H9 (cell line): ENCODE results near the gene TMEM201. TPM values are rescaled to one million over a fixed set of nuclear protein-coding genes. Genes with fewer than 3 reads are reported as not detected.

Experiments used
- DNase-seq: peaks from one replicate; pipeline ENCODE4 v3.0.0-alpha.2; 2017
- H2AFZ ChIP-seq: one replicate; pipeline ENCODE4 v1.6.1; 2013; ENCODE audit warnings: mild to moderate bottlenecking, low read length, control low read depth, moderate library complexity
- H2AK5ac ChIP-seq: 2 replicates; pipeline ENCODE4 v1.6.1; 2013; ENCODE audit warnings: low read length, control low read depth, mixed read lengths; ENCODE audit not compliant: insufficient read length
- H2BK120ac ChIP-seq: one replicate; pipeline ENCODE4 v1.6.1; 2013; ENCODE audit warnings: low read depth, mild to moderate bottlenecking, low read length, control low read depth, inconsistent platforms; ENCODE audit not compliant: poor library complexity, severe bottlenecking
- H2BK12ac ChIP-seq: 2 replicates; pipeline ENCODE4 v1.6.1; 2013; ENCODE audit warnings: low read length, control low read depth, mixed read lengths, low read depth; ENCODE audit not compliant: insufficient read length
- H2BK15ac ChIP-seq: 2 replicates; pipeline ENCODE4 v1.6.1; 2013; ENCODE audit warnings: low read depth, low read length, control low read depth
- H2BK20ac ChIP-seq: one replicate; pipeline ENCODE4 v1.6.1; 2013; ENCODE audit warnings: low read depth, mild to moderate bottlenecking, low read length, control low read depth, inconsistent platforms; ENCODE audit not compliant: poor library complexity, severe bottlenecking
- H2BK5ac ChIP-seq: 2 replicates; pipeline ENCODE4 v1.6.1; 2013; ENCODE audit warnings: low read length, control low read depth, mixed read lengths; ENCODE audit not compliant: insufficient read length
- H3K14ac ChIP-seq: 2 replicates; pipeline ENCODE4 v1.6.1; 2013; ENCODE audit warnings: low read length, control low read depth; ENCODE audit not compliant: insufficient read depth
- H3K18ac ChIP-seq: 2 replicates; pipeline ENCODE4 v1.6.1; 2013; ENCODE audit warnings: low read depth, mild to moderate bottlenecking, mixed read lengths, low read length, control low read depth; ENCODE audit not compliant: insufficient read length
- H3K23ac ChIP-seq: 2 replicates; pipeline ENCODE4 v1.6.1; 2013; ENCODE audit warnings: low read length, control low read depth, mixed read lengths, low read depth; ENCODE audit not compliant: insufficient read length
- H3K23me2 ChIP-seq: 2 replicates; pipeline ENCODE4 v1.6.1; 2013; ENCODE audit warnings: low read depth, mild to moderate bottlenecking, mixed read lengths, low read length, control low read depth; ENCODE audit not compliant: insufficient read length, poor library complexity, severe bottlenecking
- H3K27ac ChIP-seq: 2 replicates; pipeline ENCODE4 v1.5.1; 2013; ENCODE audit warnings: low read length, control low read depth, mixed read lengths, low read depth; ENCODE audit not compliant: insufficient read length
- H3K27me3 ChIP-seq: 2 replicates; pipeline ENCODE4 v1.6.1; 2013; ENCODE audit warnings: low read length, control low read depth, inconsistent platforms; ENCODE audit not compliant: insufficient read depth
- H3K4ac ChIP-seq: 2 replicates; pipeline ENCODE4 v1.6.1; 2013; ENCODE audit warnings: low read depth, mild to moderate bottlenecking, control low read depth, inconsistent platforms, low read length, moderate library complexity
- H3K4me1 ChIP-seq: 2 replicates; pipeline ENCODE4 v1.6.1; 2013; ENCODE audit warnings: low read length, control low read depth, inconsistent platforms; ENCODE audit not compliant: insufficient read depth
- H3K4me2 ChIP-seq: 2 replicates; pipeline ENCODE4 v1.6.1; 2013; ENCODE audit warnings: low read length, control low read depth, mixed read lengths; ENCODE audit not compliant: insufficient read length, insufficient read depth
- H3K56ac ChIP-seq: 2 replicates; pipeline ENCODE4 v1.6.1; 2013; ENCODE audit warnings: low read depth, mild to moderate bottlenecking, mixed read lengths, low read length, control low read depth; ENCODE audit not compliant: insufficient read length
- H3K79me1 ChIP-seq: 2 replicates; pipeline ENCODE4 v1.6.1; 2013; ENCODE audit warnings: low read depth, mild to moderate bottlenecking, moderate library complexity, low read length, control low read depth, inconsistent platforms; ENCODE audit not compliant: insufficient read depth, poor library complexity, severe bottlenecking
- H3K79me2 ChIP-seq: 2 replicates; pipeline ENCODE4 v1.6.1; 2013; ENCODE audit warnings: low read length, control low read depth, inconsistent platforms; ENCODE audit not compliant: insufficient read depth
- H3K9ac ChIP-seq: 2 replicates; pipeline ENCODE4 v1.6.1; 2013; ENCODE audit warnings: low read length, control low read depth, mixed read lengths; ENCODE audit not compliant: insufficient read length; ENCODE audit errors: extremely low read depth
- H3K9me3 ChIP-seq: one replicate; pipeline ENCODE4 v1.6.1; 2013; ENCODE audit warnings: low read depth, low read length, inconsistent platforms; ENCODE audit not compliant: control insufficient read depth
- H3T11ph ChIP-seq: one replicate; pipeline ENCODE4 v1.6.1; 2013; ENCODE audit warnings: mild to moderate bottlenecking, low read length, control low read depth, inconsistent platforms
- H4K20me1 ChIP-seq: one replicate; pipeline ENCODE4 v1.6.1; 2013; ENCODE audit not compliant: control insufficient read depth, insufficient read length, insufficient read depth
- H4K5ac ChIP-seq: 2 replicates; pipeline ENCODE4 v1.6.1; 2013; ENCODE audit warnings: low read depth, mild to moderate bottlenecking, mixed read lengths, low read length, control low read depth; ENCODE audit not compliant: insufficient read length
- H4K8ac ChIP-seq: replicated peaks from 2 replicates; pipeline ENCODE4 v1.6.1; 2013; ENCODE audit warnings: low read length, control low read depth, mixed read lengths, low read depth; ENCODE audit not compliant: insufficient read length
- H4K91ac ChIP-seq: 2 replicates; pipeline ENCODE4 v1.6.1; 2013; ENCODE audit warnings: low read depth, mild to moderate bottlenecking, moderate library complexity, mixed read lengths, low read length, control low read depth; ENCODE audit not compliant: insufficient read length
- H3K27ac Mint-ChIP-seq, 3 experiments: 2 replicates in 2 of 3; 3 replicates in 1 of 3; pipeline ENCODE4 v1.8.0; 2020 to 2021; ENCODE audit warnings: mixed read lengths in 3 of 3, mild to moderate bottlenecking in 1 of 3, moderate library complexity in 1 of 3
- H3K27me3 Mint-ChIP-seq: 2 replicates; pipeline ENCODE4 v1.8.0; 2021; ENCODE audit warnings: low read depth, mild to moderate bottlenecking, moderate library complexity, mixed read lengths
- H3K36me3 Mint-ChIP-seq, 3 experiments: 2 replicates in 2 of 3; 3 replicates in 1 of 3; pipeline ENCODE4 v1.8.0; 2020 to 2021; ENCODE audit warnings: low read depth in 3 of 3, mixed read lengths in 3 of 3; ENCODE audit not compliant: insufficient read depth in 1 of 3
- H3K4me1 Mint-ChIP-seq, 2 experiments: 2 replicates each; pipeline ENCODE4 v1.8.0; 2020; ENCODE audit warnings: mixed read lengths in 2 of 2
- H3K4me3 Mint-ChIP-seq, 2 experiments: 2 replicates in 1 of 2; 3 replicates in 1 of 2; pipeline ENCODE4 v1.8.0; 2020 to 2021; ENCODE audit warnings: mild to moderate bottlenecking in 2 of 2, mixed read lengths in 2 of 2, moderate library complexity in 1 of 2
- H3K9me3 Mint-ChIP-seq, 2 experiments: 2 replicates in 1 of 2; 3 replicates in 1 of 2; pipeline ENCODE4 v1.8.0; 2020; ENCODE audit warnings: mild to moderate bottlenecking in 2 of 2, mixed read lengths in 2 of 2, moderate library complexity in 1 of 2
- CTCF ChIP-seq: fragments of 200-600 bp; sonication (generic); conservative IDR thresholded peaks from 3 replicates; pipeline ENCODE4 v1.8.0; 2021; ENCODE audit warnings: antibody characterized with exemption, mild to moderate bottlenecking
- WGBS: extraction: QIAGEN DNeasy Blood & Tissue Kit; methylation state at CpG from one replicate; pipeline ENCODE4 v1.1.7; 2013; ENCODE audit warnings: missing lambda C conversion rate, low lambda C conversion rate, mixed read lengths; ENCODE audit not compliant: insufficient read length; ENCODE audit errors: extremely low coverage; 5-methylcytosine and 5-hydroxymethylcytosine counted together
- total RNA-seq: library from RNA; stranded (reverse); gene quantifications from 2 replicates; pipeline ENCODE4 v1.2.1, GENCODE V29; 2021

TMEM201 gene
- total RNA-seq, 1 experiment from 2014 or later, result 31.0 TPM

GRCh38 chr1:9549955-9550546 lies 38.7 kb upstream of the TMEM201 start:
- Histone ChIP-seq H3K56ac (no peak overlapping the region), H3T11ph (no peak overlapping the region), H3K4ac (no peak overlapping the region), H3K18ac (no peak overlapping the region), H2BK12ac (no peak overlapping the region), H4K5ac (no peak overlapping the region), H2BK120ac (no peak overlapping the region), H3K79me1 (peaks cover 2% of the 10 kb centered on the region), H4K8ac (no peak overlapping the region), H3K9me3 (no peaks in the 10 kb centered on the region), H2BK5ac (no peak overlapping the region), H4K20me1 (no peaks in the 10 kb centered on the region), H3K14ac (no peak overlapping the region), H2BK20ac (no peak overlapping the region), H4K91ac (no peak overlapping the region), H3K27ac (no peak overlapping the region), H2AFZ (no peak overlapping the region), H3K23me2 (no peaks in the 10 kb centered on the region), H3K27me3 (no peaks in the 10 kb centered on the region), H3K9ac (no peak overlapping the region), H2BK15ac (no peak overlapping the region), H3K23ac (no peak overlapping the region), H3K4me2 (no peak overlapping the region), H2AK5ac (no peak overlapping the region), H3K4me1 (no peaks in the 10 kb centered on the region), H3K79me2 (peaks cover 25% of the 10 kb centered on the region; the same call in 1 of the 2 replicates)
- DNase-seq, result no peak
- Mint-ChIP-seq H3K4me3 (no peak overlapping the region), H3K9me3 (no peaks in the 10 kb centered on the region), H3K27ac (no peak overlapping the region), H3K27me3 (peaks cover 5% of the 10 kb centered on the region), H3K36me3 (peaks cover 8 to 15% (median 12%) of the 10 kb centered on the region in 3 experiments; a peak in 6 of 7 replicates), H3K4me1 (peaks cover 0 to 7% of the 10 kb centered on the region in 2 experiments; a peak in 1 of 4 replicates)
- no peak for TF ChIP-seq CTCF
- WGBS, result no CpG with 5 or more reads among the region's 6 CpGs
